NK-92 (cell line): ENCODE data around the gene ZNF121.

Source experiments
- DNase-seq: peaks from one replicate; lab custom pipeline; 2025; ENCODE audit not compliant: unreplicated experiment; lab: John Stamatoyannopoulos, UW

ZNF121 gene

GRCh38 chr19:9538183-9539058, 45.9 kb downstream of the ZNF121 start, which contains the start of gene ZNF426:
Gene ZNF426 (minus strand): TSS chr19:9538645. CDS start chr19:9536232, 2,413 bp downstream.
- no peak for DNase-seq

- DNase-seq = no peak
These were observed 48.4 kb downstream of the ZNF121 start for GRCh38 chr19:9535934-9536333.

- DNase-seq = no peak
These were observed 52.4 kb downstream of the ZNF121 start for GRCh38 chr19:9531933-9532332.

GRCh38 chr19:9528757-9529336, 55.5 kb downstream of the ZNF121 start:
- no peak for DNase-seq

- no peak for DNase-seq
These were observed 60.3 kb downstream of the ZNF121 start for GRCh38 chr19:9523885-9524474.
